GM13977 (cell line): ENCODE results near the gene CEP152.

Experiments
- DNase-seq: peaks from one replicate; pipeline ENCODE4 v3.0.0; 2012; ENCODE audit warnings: low spot score
- CTCF ChIP-seq: IDR thresholded peaks from 2 replicates; pipeline ENCODE4 v1.5.1; 2012; ENCODE audit warnings: mild to moderate bottlenecking, control low read depth; ENCODE audit not compliant: insufficient read depth; ENCODE audit errors: extremely low read depth, missing control alignments
- in situ Hi-C: fragments of 300-500 bp; cut with MboI; formaldehyde crosslinking; loops from one replicate; pipeline ENCODE4 v1.12.0; 2022; ENCODE audit warnings: low sequenced_read_pairs, low pct_unique_long_range_greater_than_20kb, mixed read lengths, inconsistent platforms; ENCODE audit not compliant: unreplicated experiment

CEP152 gene

GRCh38 chr15:48688493-48688892 is 122.4 kb downstream of the CEP152 start:
- no peak for TF ChIP-seq CTCF
- DNase-seq: no peak
- in situ Hi-C loops: no loop called here
